ENCODE data around the gene VAC14.

The VAC14 gene

GRCh38 chr16:70786020-70786755 is 14.8 kb downstream of the VAC14 start:
- DNase-seq (ENCODE audit: low spot score), result no peak

- DNase-seq (ENCODE audit: low spot score), result no peak
Measured at GRCh38 chr16:70784692-70785555, 16.0 kb downstream of the VAC14 start.

- DNase-seq (ENCODE audit: low spot score), result no peak
Measured at GRCh38 chr16:70782237-70782636, 18.7 kb downstream of the VAC14 start.

GRCh38 chr16:70781800-70782199 is 19.2 kb downstream of the VAC14 start:
- DNase-seq (ENCODE audit: low spot score), result no peak

- no peak for DNase-seq (ENCODE audit: low spot score)
Measured at GRCh38 chr16:70780546-70780945, 20.4 kb downstream of the VAC14 start.

- DNase-seq (ENCODE audit: low spot score), result no peak
Measured at GRCh38 chr16:70779361-70779760, 21.6 kb downstream of the VAC14 start.

GRCh38 chr16:70778901-70779309 is 22.1 kb downstream of the VAC14 start:
- DNase-seq (ENCODE audit: low spot score), result peak; percentile 58

- no peak for DNase-seq (ENCODE audit: low spot score)
Measured at GRCh38 chr16:70777973-70778406, 23.0 kb downstream of the VAC14 start.

GRCh38 chr16:70777496-70777895 is 23.5 kb downstream of the VAC14 start:
- DNase-seq (ENCODE audit: low spot score), result no peak

GRCh38 chr16:70775399-70775798 is 25.6 kb downstream of the VAC14 start:
- DNase-seq (ENCODE audit: low spot score), result no peak

- DNase-seq (ENCODE audit: low spot score), result no peak
Measured at GRCh38 chr16:70774261-70774660, 26.7 kb downstream of the VAC14 start.

- DNase-seq (ENCODE audit: low spot score), result no peak
Measured at GRCh38 chr16:70772493-70772892, 28.5 kb downstream of the VAC14 start.

GRCh38 chr16:70770626-70771552 is 30.1 kb downstream of the VAC14 start:
- peak; percentile 57 for DNase-seq (ENCODE audit: low spot score)

- no peak for DNase-seq (ENCODE audit: low spot score)
Measured at GRCh38 chr16:70770291-70770625, 30.7 kb downstream of the VAC14 start.

GRCh38 chr16:70769761-70770160 is 31.2 kb downstream of the VAC14 start:
- DNase-seq (ENCODE audit: low spot score), result no peak

GRCh38 chr16:70769131-70769530 is 31.8 kb downstream of the VAC14 start:
- no peak for DNase-seq (ENCODE audit: low spot score)

- DNase-seq (ENCODE audit: low spot score), result no peak
Measured at GRCh38 chr16:70768203-70768580, 32.8 kb downstream of the VAC14 start.

GRCh38 chr16:70767377-70768202 is 33.4 kb downstream of the VAC14 start:
- no peak for DNase-seq (ENCODE audit: low spot score)

GRCh38 chr16:70766658-70767057 is 34.3 kb downstream of the VAC14 start:
- no peak for DNase-seq (ENCODE audit: low spot score)

GRCh38 chr16:70766176-70766575 is 34.8 kb downstream of the VAC14 start:
- DNase-seq (ENCODE audit: low spot score), result no peak

GRCh38 chr16:70765491-70765890 is 35.5 kb downstream of the VAC14 start:
- no peak for DNase-seq (ENCODE audit: low spot score)
